ENCODE results near the gene SLX4IP.
A peak's percentile ranks its signal among the peaks of the same experiment; 100 is the strongest.

SLX4IP gene

DNA sequence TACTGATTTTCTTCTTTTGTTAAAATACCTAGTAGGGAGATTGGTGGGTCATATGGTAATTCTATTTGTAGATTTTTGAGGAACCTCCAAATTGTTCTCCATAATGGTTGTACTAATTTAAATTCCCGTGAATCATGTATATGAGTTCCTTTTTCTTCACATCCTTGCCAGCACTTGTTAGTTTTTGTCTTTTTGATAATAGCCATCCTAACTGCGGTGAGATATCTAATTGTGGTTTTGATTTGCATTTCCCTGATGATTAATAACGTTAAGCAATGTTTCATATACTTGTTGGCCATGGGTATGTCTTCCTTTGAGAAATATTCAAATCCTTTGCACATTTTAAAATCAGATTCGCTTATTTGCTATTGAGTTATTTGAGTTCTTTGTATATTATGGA lies 127.8 kb downstream of the SLX4IP start:
- H3K4me3 ChIP-seq (ENCODE audit: low read depth, low read length) = no peak overlapping the region
- no peak for DNase-seq (ENCODE audit: low read depth)
- no peak for TF ChIP-seq MYC (IDR thresholded peaks at IDR 0.05; ENCODE audit: low read depth, low read length)
- no peak for TF ChIP-seq POLR2A (IDR thresholded peaks at IDR 0.05; ENCODE audit: extremely low read depth, insufficient read length)
- TF ChIP-seq, protein P1, sequence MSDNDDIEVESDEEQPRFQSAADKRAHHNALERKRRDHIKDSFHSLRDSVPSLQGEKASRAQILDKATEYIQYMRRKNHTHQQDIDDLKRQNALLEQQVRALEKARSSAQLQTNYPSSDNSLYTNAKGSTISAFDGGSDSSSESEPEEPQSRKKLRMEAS (IDR thresholded peaks at IDR 0.05; ENCODE audit: low read depth, low read length) = no peak
- TF ChIP-seq, protein P2, sequence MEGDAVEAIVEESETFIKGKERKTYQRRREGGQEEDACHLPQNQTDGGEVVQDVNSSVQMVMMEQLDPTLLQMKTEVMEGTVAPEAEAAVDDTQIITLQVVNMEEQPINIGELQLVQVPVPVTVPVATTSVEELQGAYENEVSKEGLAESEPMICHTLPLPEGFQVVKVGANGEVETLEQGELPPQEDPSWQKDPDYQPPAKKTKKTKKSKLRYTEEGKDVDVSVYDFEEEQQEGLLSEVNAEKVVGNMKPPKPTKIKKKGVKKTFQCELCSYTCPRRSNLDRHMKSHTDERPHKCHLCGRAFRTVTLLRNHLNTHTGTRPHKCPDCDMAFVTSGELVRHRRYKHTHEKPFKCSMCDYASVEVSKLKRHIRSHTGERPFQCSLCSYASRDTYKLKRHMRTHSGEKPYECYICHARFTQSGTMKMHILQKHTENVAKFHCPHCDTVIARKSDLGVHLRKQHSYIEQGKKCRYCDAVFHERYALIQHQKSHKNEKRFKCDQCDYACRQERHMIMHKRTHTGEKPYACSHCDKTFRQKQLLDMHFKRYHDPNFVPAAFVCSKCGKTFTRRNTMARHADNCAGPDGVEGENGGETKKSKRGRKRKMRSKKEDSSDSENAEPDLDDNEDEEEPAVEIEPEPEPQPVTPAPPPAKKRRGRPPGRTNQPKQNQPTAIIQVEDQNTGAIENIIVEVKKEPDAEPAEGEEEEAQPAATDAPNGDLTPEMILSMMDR (IDR thresholded peaks at IDR 0.05; ENCODE audit: low read depth, low read length) = no peak

DNA sequence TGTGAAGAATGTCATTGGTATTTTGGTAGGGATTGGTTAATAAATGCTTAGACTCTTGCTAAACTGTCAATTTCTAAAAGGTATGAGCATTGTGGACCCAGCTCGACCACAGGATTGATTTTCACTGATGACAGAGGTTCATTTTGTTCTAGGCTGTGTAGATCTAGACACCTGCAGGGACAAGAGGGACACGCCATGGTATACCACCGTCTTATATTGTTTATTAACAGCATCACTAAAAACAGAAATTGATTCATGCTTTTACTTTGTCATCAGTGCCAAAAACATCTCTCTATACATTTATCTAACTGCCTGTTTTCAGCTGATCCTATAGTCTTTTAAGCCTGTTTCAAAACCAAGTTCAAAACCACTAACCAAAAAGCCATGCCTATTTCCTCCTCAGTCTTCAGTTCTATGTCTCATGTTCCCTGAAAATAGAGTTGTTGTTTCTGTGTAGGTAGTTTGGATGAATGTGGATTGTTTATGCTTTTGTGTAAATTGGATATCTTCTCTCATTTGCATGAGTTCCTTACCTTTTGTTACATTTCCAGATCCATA lies 128.9 kb downstream of the SLX4IP start:
- H3K4me3 ChIP-seq (ENCODE audit: low read depth, low read length) = no peak overlapping the region
- peak; percentile 20 for DNase-seq (ENCODE audit: low read depth)
- TF ChIP-seq, protein P1 (IDR thresholded peaks at IDR 0.05; ENCODE audit: low read depth, low read length) = no peak
- TF ChIP-seq POLR2A (IDR thresholded peaks at IDR 0.05; ENCODE audit: extremely low read depth, insufficient read length) = no peak
- no peak for TF ChIP-seq MYC (IDR thresholded peaks at IDR 0.05; ENCODE audit: low read depth, low read length)
- TF ChIP-seq, protein P2 (IDR thresholded peaks at IDR 0.05; ENCODE audit: low read depth, low read length) = no peak

DNA sequence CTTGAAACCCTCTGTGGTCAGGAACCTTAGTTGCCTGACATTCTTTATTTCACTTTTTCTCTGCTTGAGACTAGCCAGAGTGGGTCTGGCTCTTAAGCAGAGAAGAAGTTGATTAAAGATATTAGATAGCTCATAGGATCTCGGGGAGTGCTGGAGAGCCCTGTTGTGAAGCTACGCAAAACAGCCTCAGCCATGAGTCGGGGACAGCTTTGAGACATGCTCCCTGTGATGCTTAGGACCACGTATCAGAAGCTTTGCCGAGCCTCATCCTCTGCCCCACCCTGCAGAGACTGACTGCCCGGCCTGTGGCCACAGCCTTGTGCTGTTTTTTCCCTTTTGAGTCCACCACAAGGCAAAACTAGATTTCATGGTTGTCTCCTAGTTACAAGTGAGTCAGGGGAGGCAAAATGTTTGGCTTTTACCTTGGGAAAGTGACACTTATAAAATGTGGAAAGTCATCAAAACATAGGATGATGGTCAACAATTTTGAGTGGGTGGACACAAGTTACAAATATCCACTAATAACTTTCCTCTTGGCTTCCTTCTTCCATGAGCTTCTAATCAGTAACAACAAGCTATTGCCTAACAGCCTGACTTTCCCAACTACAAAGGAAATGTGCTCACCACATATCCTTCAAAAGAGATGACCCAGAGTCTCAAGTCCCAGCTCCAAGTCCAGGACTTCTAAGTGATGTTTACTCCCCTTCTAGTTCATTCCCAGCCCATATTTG lies 130.3 kb downstream of the SLX4IP start:
- peak; percentile 62 for DNase-seq (ENCODE audit: low read depth)
- no peak overlapping the region for H3K4me3 ChIP-seq (ENCODE audit: low read depth, low read length)
- no peak for TF ChIP-seq MYC (IDR thresholded peaks at IDR 0.05; ENCODE audit: low read depth, low read length)
- TF ChIP-seq, protein P2 (IDR thresholded peaks at IDR 0.05; ENCODE audit: low read depth, low read length) = no peak
- TF ChIP-seq POLR2A (IDR thresholded peaks at IDR 0.05; ENCODE audit: extremely low read depth, insufficient read length) = no peak
- TF ChIP-seq, protein P1 (IDR thresholded peaks at IDR 0.05; ENCODE audit: low read depth, low read length) = no peak

DNA sequence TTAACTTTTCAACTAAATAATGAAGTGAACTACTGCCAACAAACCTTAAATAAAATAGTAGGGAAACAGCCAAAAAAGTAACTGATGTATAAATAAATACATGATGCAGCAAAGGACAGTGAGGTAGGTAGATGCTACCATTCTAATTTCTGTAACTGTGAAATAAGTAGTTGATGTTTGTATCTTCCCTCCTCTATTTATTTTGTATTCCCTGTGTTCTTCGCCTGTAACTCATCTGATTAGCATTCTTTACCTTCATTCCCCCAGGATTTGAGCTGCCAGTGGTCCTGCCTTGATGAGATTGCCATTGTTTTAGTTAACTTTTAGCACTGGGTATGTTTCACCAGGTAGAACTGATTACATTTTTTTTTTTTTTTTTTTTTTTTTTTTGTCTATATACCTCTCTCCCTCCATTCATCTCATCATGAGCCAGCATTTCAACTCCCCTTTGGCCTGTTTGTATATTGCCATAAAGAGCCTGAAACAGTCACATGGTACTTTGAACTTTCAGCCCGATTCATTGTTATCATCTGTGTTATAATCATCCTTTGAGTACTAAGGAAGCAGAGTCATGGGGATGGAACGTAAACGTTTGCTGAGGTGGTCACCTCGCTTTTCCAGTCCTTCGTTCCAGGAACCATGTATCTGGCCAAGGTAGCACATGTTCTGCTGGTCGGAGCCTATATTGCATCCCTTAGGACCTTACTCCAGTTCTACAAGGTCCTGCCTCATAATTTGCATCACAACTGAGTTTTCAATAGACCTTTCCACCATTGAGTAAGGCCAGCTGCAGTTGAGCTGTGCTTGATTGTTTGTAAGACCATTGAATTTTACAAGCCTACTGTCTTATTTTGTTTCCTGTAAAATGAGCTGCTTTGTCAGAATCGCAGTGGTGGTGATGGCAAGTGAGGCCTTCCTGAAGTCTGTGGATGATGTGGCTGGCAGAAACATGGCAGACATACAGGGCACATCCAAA lies 131.1 kb downstream of the SLX4IP start:
- H3K4me3 ChIP-seq (ENCODE audit: low read depth, low read length) = no peak overlapping the region
- no peak for DNase-seq (ENCODE audit: low read depth)
- TF ChIP-seq POLR2A (IDR thresholded peaks at IDR 0.05; ENCODE audit: extremely low read depth, insufficient read length) (no peak), MYC (IDR thresholded peaks at IDR 0.05; ENCODE audit: low read depth, low read length) (no peak)
- TF ChIP-seq, protein P1 (IDR thresholded peaks at IDR 0.05; ENCODE audit: low read depth, low read length) = no peak
- TF ChIP-seq, protein P2 (IDR thresholded peaks at IDR 0.05; ENCODE audit: low read depth, low read length) = no peak

DNA sequence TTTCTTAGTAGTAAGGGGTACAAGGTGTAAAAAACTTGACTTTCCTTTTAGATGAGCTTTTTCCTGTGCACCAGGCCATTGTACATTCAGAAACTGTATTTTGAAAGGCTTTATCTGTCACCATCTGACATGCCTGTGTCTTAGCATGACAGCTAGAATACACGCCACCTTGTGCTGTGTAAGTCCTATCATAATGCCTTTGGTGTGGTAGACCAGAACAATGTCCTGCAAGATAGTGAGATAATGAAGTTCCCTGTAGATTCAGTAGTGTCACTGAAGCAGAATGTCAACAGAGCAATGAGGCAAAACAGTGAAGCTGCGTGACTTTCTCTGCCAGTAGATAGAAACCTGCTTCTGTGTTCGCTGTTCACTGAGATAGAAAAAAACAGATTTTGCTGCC lies 132.9 kb downstream of the SLX4IP start:
- H3K4me3 ChIP-seq (ENCODE audit: low read depth, low read length) = no peak overlapping the region
- DNase-seq (ENCODE audit: low read depth) = no peak
- TF ChIP-seq, protein P2 (IDR thresholded peaks at IDR 0.05; ENCODE audit: low read depth, low read length) = no peak
- TF ChIP-seq, protein P1 (IDR thresholded peaks at IDR 0.05; ENCODE audit: low read depth, low read length) = no peak
- TF ChIP-seq MYC (IDR thresholded peaks at IDR 0.05; ENCODE audit: low read depth, low read length) (no peak), POLR2A (IDR thresholded peaks at IDR 0.05; ENCODE audit: extremely low read depth, insufficient read length) (no peak)
